ENCODE data around the gene KIAA1549. TPM values are rescaled to one million over a fixed set of nuclear protein-coding genes. Genes with fewer than 3 reads are reported as not detected.

KIAA1549 gene
- total and polyA plus RNA-seq, 9 of the 15 experiments (the other 6 are each of a cell fraction or from before 2014, with no cell fraction given), result 0.01 to 0.29 (median 0.07) TPM

DNA sequence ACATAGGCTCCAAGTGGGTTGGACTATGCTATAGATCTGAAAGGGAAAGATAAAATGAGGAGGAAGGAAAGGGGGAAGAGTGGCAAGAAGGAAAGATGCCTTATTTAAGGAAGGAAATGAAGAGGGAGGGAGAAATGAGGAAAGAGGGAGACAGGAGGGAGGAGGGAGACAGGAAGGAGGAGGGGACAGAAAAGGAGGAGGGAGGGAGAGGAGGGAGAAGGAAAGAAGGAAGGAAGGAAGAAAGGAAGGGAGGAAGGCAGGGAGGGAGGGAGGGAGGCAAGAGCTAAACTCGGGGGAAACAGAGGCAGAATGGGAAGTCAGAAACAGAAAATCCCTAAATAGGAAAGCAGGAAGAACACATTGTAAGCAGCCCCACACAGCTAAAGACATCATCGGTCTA is 67.4 kb downstream of the KIAA1549 start:
- no peaks in the 10 kb centered on the region for H4K20me1 ChIP-seq (replicated peaks; ENCODE audit: control insufficient read depth, insufficient read depth, low read length)
- TF ChIP-seq PHF8 (IDR thresholded peaks at IDR 0.05; ENCODE audit: borderline replicate concordance, low read length) (no peak), NR3C1 (CRISPR knock-in tag; IDR thresholded peaks at IDR 0.05) (no peak)
- TF ChIP-seq, protein P1, sequence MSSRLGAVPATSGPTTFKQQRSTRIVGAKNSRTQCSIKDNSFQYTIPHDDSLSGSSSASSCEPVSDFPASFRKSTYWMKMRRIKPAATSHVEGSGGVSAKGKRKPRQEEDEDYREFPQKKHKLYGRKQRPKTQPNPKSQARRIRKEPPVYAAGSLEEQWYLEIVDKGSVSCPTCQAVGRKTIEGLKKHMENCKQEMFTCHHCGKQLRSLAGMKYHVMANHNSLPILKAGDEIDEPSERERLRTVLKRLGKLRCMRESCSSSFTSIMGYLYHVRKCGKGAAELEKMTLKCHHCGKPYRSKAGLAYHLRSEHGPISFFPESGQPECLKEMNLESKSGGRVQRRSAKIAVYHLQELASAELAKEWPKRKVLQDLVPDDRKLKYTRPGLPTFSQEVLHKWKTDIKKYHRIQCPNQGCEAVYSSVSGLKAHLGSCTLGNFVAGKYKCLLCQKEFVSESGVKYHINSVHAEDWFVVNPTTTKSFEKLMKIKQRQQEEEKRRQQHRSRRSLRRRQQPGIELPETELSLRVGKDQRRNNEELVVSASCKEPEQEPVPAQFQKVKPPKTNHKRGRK (tag; IDR thresholded peaks at IDR 0.05), result peak; percentile 72
- TF ChIP-seq, protein P2, sequence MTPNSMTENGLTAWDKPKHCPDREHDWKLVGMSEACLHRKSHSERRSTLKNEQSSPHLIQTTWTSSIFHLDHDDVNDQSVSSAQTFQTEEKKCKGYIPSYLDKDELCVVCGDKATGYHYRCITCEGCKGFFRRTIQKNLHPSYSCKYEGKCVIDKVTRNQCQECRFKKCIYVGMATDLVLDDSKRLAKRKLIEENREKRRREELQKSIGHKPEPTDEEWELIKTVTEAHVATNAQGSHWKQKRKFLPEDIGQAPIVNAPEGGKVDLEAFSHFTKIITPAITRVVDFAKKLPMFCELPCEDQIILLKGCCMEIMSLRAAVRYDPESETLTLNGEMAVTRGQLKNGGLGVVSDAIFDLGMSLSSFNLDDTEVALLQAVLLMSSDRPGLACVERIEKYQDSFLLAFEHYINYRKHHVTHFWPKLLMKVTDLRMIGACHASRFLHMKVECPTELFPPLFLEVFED (CRISPR knock-in tag; conservative IDR thresholded peaks at IDR 0.05), result 0 out of 2 replicates have a peak, but pooled peaks have one; percentile 9

More for the DNA sequence above, 67.4 kb downstream of the KIAA1549 start:
- Histone ChIP-seq H3K4me3 (no peak overlapping the region), H3K4me2 (ENCODE audit: insufficient read depth, low read length) (no peak overlapping the region), H3K79me2 (ENCODE audit: control insufficient read depth, insufficient read depth, low read length) (no peaks in the 10 kb centered on the region), H3K9ac (ENCODE audit: insufficient read depth in 1 of 2, low read depth in 2 of 2, low read length in 2 of 2) (no peak overlapping the region), H3K9me3 (replicated peaks; ENCODE audit: control insufficient read depth, insufficient read depth, low read depth, low read length) (no peaks in the 10 kb centered on the region), H3K27ac (ENCODE audit: extremely low read depth, low read depth, low read length) (no peak overlapping the region), H2AFZ (ENCODE audit: low read depth, low read length) (no peak overlapping the region), H3K36me3 (ENCODE audit: control insufficient read depth, insufficient read depth, low read length) (no peaks in the 10 kb centered on the region), H3K4me1 (replicated peaks in 1 of 2; ENCODE audit: control insufficient read depth in 2 of 2, insufficient read depth in 2 of 2, low read length in 2 of 2) (no peaks in the 10 kb centered on the region), H3K9me1 (ENCODE audit: control insufficient read depth, insufficient read depth, low read length) (no peaks in the 10 kb centered on the region), H3K27me3 (ENCODE audit: control insufficient read depth in 2 of 2, insufficient read depth in 2 of 2, low read length in 2 of 2) (peaks cover 63 to 70% of the 10 kb centered on the region in 2 experiments)
- DNase-seq (ENCODE audit: extremely low read depth in 1 of 4, low spot score in 3 of 4) (no peak), ATAC-seq (no peak), FAIRE-seq (no peak)
- intact Hi-C loops (cut with micrococcal nuclease) (no loop called here), in situ Hi-C loops (cut with MboI) (no loop called here)
- no TSS peak for BruUV-seq (replicated peaks)
- ChIA-PET POLR2A (interaction anchor here (1.5 kb wide), 1 partner anchor 8 kb away, joined by 3 read pairs; no protein-coding TSS in a partner anchor), CTCF (ENCODE audit: low intra/inter-chr PET ratio) (no interaction called here)
- WGBS (ENCODE audit: insufficient coverage, low coverage, missing lambda C conversion rate), result 0% methylated on average over 2 of the region's 2 CpGs
